Measurements from ENCODE around the gene CCDC120.

Gene CCDC120, protein sequence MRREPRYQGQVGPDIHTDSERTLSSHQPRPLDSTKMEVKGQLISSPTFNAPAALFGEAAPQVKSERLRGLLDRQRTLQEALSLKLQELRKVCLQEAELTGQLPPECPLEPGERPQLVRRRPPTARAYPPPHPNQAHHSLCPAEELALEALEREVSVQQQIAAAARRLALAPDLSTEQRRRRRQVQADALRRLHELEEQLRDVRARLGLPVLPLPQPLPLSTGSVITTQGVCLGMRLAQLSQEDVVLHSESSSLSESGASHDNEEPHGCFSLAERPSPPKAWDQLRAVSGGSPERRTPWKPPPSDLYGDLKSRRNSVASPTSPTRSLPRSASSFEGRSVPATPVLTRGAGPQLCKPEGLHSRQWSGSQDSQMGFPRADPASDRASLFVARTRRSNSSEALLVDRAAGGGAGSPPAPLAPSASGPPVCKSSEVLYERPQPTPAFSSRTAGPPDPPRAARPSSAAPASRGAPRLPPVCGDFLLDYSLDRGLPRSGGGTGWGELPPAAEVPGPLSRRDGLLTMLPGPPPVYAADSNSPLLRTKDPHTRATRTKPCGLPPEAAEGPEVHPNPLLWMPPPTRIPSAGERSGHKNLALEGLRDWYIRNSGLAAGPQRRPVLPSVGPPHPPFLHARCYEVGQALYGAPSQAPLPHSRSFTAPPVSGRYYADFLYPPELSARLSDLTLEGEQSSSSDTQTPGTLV

DNA sequence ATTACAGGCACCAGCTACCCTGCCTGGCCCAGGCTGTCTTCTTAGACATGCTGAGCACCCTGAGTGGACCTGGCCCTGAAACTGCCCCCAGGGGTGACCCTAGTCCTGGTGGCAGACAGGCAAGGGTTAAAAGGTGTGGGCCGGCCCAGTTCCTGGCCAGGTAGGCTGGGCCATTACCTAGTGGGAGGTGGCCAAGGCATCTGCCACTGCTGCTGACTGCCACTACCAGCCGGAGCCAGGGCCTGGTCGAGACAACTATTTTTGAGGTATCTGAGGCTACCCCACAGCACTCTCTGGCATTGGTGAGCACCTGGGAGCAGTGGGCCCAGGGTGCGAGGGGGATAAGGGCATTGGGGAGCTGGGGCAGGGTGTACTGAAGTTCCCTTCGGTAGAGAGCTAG, at the start of gene CCDC120:
Gene CCDC120, plus strand, starts transcription at position 206 of the 400 bp plus-strand sequence. CDS start 3,043 bp downstream, outside the sequence.
- peak in 1 of 14 donors; percentile 39 for DNase-seq

DNA sequence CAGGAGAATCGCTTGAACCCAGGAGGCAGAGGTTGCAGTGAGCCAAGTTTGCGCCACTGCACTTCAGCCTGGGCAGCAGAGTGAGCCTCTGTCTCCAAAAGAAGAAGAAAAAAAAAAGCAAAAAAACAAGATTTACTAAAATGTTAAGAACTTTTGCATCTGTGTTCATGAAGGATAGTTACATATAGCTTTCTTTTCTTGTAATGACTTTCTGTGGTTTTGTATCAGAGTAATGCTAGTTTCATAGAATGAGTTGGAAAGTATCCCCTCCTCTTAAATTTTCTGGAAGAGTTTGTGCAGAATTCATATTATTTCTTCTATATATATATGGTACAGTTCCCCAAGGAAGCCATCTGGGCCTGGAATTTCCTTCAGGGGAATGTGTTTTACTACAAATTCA, 39.7 kb upstream of the CCDC120 start:
- DNase-seq, result no peak

DNA sequence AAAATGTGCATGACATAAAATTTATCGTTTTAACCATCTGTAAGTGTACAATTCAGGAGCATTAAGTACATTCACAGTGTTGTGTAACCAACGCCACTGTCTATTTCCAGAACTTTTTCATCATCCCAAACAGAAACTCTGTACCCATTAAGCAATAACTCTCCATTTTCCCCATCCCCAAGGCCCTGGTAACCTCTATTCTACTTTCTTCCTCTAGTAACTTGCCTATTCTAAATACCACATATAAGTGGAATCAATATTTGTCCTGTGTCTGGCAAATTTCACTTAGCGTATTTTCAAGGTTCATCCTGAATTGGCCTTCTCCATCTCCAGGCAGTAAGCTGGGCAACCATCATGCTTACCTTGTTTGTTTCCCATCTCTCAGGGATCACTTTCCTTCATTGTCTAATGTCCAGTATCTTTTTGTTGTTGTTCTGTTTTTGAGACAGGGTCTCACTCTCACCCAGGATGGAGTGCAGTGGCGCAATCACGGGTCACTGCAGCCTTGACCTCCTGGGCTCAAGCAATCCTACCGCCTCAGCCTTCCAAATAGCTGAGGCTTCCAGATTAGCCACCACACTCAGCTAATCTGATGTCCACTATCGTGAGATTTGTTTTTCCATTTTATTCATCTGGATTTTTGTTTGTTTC, 39.1 kb upstream of the CCDC120 start:
- no peak for DNase-seq

DNA sequence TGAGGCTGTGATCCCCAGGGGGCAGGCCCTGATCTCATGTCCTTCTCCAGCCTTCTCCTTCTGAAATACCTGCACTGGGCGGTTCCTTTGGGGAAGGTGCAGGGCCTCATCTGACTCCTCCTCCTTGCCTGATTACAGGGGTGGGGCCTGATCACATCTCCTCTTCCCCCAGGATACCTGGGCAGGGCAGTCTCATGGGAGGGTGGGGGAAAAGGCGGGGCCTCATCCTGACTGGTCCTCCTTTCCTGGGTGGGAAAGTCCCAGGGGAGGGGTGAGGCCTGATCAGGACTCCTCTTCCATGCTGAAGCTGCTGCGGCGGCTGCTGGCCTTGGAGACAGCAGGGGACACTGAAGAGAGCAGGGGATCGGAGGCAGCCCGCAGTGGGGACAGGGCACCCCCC, 28.9 kb upstream of the CCDC120 start:
- DNase-seq, result no peak

DNA sequence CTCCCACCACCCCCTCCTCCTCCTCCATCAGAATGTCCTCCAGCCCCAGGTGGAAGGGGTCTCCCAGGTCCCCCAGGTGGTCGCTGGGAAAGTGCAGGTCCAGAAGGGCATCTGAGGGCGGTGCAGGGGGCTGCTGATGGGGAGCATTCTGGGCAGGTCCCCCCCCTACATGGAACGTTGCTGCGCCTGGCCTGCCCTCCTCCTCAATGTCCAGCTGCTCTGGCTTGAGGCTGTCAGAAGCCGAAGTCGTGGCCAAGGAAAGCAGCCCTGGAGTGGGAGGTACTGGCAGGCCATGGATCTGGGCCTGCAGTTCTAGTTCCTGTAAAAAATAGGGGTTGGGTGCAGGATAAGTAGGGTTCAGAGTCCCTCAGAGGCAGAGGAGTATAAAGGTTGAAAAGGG, 28.5 kb upstream of the CCDC120 start:
- no peak for DNase-seq

DNA sequence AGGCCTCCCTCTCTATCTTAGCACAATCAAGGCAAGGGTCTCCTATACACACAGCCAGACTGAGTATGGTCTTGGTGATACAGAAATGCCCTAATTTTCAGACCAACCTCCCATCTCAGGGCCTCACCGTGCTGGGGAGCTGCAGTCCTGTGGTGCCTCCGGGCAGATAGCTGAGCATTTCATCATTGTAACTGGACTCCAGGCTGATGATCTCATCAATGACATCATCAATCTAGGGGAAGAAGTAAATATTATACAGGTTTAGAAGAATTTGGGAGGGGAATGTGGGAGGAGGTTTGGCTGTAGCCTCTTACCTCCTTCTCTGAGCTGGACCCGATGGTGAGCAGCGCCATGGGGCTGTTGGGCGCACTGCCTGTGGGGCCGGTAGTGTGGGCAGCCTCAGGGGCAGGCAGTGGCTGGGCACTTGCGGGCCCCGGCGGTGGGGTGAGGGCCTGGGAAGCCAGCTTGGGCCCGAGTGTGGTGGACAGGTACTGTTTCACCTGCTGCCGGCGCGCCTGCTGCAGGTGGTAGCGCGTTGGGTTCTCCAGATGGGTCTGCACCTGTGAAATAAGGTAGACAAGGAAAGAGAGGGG, 20.8 kb upstream of the CCDC120 start:
- DNase-seq, result no peak

DNA sequence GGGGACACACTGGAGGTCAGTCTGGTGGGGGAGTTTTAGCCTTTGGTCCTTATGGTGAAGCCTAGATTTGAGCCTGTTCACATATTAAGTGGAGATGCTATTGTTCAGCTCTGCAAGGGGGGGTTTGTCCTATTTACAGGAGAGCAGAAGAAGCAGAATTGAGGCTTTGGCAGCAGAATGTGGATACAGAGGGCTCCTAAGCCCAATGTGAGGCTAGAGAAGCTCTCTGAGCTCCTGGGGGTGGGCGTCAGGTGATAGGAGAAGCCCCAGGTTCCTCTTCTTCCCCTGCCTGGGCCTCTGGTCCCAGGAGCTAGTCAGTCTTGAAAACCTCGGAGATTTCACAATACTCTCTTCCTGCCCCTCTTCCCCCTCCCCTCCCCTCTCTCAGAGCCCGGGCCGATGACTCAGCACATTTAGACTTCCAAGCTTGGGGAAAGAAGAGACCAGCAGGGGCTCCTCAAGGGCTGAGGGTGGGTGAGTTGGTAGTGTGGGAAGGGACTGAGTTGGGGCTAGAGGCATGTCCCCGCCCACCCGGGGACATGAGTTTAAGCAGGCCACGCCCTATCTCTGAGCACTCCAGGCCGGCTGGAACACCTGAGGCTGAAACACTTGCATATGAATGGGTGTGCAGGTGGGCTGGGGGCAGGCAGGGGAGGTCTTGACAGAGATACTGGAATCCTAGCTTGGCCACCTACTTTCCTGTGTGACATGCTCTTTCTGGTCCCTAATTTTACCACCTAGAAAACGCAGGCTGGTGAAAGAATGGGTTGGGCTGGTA, 19.0 kb upstream of the CCDC120 start:
- DNase-seq, result peak in 12 of 14 donors; percentile 5 to 68 (median 38)

DNA sequence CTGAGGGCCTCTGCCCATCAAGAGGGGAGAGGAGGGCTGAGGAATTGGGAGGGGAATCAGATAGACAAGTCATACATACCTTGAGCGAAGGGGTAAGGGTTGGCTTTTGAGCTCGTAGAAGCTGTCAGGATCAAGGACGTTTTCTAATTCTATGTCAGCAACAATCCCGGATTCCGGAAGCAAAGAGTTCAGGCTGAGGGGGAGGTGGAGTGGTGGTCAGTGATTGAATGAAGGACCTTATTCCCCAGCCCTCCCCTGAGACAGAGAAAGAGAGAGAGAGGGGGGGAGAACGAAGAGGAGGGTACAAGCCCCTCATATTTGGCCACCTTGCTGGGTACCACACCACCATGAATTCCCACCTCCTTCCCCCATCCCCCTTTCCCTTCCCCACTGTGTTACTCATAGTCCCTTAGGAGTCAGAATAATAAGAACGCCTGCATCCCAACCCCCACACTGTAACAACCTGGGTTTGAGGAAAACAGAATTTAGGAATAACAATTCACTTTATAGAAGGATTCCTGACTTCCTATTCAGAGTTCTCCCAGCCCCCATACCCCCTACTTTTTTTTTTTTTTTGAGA, 18.3 kb upstream of the CCDC120 start:
- DNase-seq, result no peak

DNA sequence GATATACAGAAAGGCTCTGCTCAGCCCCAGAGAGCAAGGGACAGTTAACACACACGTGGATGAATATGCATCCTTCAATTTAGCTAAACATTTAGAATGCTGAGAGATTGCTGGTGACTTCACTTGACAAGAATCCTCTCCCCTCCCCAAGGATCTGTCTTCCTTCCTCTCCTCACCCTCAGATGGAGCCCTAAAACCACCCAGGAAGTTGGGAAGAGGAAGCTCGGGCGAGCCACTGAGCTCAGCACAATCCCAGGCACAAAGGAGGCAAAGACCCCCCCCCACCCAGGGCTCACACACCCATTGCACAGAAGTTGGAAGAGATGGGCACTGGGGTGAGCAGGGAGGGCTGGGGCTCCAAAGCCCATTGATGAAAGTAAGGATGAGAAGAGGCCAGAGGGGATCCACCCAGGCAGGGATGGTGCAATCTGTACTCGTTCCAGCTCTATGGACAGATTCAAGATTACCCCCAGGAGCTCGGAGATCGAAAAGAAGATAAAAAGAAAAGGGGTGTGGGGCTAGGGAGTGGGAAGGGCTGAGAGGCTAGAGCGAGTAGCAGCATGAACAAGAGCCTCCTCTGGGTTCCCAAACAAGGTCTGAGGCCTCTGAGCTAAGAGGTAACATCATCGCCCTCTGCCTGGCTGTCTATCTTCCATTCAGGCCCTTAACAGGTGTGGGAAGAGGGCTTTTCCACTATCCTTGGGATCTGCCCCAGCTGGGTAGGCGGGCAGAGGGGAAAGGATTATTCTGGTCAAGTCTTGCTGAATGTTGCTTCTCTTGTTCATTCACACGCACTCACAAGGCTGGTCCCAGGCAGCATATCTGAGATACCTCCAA, 16.8 kb upstream of the CCDC120 start:
- DNase-seq, result peak in 2 of 14 donors; percentile 13 to 24

DNA sequence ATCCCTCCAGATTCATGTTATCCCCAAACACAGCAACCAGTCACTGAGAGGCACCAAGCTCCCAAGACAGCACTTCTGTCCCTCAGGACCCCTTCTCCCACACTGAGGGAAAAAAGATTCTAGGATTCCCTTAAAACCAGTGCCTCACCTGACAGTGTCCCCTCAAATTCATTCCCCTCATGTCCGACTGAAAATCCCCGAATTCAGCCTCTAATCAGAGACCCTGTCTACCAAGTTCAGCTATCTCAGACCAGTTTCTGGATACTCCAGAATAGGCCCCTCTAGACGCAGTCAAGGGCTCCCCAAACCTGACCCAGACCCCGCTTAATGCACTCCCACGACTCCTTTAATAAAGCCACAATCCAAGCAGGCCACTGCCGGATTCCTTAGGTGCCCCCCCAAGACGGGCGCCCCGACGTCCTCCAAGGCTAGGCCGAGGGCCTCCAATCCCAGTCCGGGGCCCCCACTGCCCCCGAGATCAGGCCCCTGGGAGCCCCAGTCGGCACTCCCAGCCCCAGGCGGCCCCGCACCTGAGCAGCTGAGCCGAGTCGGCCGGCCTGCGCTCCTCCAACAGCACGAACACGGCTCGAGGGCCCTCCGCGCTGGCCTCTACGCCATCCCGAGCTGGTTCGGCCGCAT, 16.1 kb upstream of the CCDC120 start:
- peak in 5 of 14 donors; percentile 8 to 48 (median 30) for DNase-seq

DNA sequence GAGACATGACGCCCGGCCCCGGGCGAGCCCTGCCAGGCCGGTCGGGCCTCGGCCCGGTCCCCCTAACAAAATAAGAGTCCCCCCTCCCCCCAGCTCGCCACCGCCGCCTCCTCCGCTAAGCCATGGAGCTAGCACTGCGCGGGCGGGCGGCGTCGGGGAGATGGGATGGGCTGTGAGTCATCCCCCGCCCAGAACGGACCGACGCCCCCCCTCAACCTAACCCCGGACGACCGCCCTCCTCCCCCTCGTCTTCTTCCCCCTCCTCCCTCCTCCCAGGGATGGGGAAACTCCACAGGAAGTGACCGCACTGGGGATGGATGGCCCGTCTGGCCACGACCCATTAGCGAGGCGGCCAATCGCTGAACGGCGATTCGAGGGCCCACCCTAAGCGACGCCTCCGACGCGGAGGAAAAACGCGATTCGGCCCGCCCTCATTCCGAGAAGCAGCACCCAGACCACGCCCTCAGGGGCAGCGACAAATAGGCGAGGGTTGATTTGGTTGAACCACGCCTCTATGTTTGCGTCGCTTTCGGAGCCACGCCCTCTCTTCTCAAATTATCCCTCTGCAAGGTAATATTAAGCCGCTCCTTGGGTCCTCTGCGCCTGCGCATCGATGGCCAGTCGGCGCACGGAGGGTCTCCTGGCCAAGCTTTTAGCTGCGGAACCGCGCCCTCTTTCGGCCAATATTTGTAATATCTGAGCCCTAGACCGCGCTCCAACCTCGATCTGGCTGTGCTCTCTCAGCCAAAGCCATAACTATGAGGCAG, 15.4 kb upstream of the CCDC120 start, which contains the start of gene TFE3:
Gene TFE3, minus strand, starts transcription at position 138 of the 767 bp plus-strand sequence. Its CDS starts 131 bp downstream, at position 7.
- peak; percentile 48 to 97 (median 88) for DNase-seq

DNA sequence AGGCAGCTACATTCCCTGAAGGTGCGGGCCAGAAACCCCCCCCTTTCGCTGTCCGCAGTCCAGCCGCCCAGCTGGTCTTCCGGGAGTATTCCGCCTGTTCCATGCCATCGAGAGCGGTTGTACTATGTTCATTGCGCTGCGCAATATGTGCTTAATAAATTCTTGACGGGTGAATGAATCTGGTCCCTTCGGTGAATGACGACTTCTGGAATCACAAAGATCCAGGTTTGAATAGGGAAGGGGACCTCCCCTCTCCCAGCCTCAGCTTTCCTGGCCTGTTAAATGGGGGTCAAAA, 14.9 kb upstream of the CCDC120 start:
- no peak for DNase-seq

DNA sequence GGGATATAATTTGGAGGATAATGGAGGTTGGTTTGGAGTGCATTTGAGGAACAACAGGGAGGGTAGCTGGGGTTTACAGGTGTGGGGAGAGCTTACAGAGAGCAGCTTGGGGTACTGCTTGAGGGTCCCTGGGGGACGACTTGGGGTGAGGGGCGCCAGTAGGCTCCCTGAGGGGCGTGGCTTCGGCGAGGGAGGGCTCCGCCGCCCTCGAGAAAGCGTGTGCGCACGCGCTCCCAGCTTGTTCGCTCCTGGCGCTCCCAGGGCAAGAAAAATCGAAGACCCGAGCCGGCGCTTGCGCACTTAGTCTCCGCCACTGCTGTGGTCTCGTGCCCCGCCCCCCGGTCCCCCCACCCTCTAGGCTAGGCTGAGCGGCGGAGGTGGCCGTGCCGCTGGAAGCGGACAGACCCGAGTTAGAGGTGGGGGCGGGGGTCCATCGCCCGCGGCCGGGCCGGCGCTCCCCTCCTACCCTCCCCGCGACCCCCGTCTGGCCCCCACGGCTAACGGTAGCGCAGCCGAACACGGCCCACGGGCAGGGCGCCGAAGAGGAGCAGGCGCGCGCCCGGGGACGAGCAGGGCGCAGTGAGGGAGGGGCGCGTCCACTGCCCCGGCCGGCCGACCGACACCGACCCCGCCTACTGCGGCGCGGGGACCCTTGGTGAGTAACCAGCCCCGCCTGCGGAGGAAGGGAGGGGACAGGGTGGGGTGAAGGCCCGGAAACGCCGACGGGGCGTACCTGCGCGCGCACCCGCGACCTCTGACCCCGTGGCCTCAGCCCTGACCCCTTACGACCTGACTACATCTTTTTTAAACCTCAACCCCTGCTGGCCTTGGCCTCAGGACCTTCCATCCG, 5.4 kb upstream of the CCDC120 start:
- DNase-seq, result peak in 5 of 14 donors; percentile 2 to 22 (median 9)

DNA sequence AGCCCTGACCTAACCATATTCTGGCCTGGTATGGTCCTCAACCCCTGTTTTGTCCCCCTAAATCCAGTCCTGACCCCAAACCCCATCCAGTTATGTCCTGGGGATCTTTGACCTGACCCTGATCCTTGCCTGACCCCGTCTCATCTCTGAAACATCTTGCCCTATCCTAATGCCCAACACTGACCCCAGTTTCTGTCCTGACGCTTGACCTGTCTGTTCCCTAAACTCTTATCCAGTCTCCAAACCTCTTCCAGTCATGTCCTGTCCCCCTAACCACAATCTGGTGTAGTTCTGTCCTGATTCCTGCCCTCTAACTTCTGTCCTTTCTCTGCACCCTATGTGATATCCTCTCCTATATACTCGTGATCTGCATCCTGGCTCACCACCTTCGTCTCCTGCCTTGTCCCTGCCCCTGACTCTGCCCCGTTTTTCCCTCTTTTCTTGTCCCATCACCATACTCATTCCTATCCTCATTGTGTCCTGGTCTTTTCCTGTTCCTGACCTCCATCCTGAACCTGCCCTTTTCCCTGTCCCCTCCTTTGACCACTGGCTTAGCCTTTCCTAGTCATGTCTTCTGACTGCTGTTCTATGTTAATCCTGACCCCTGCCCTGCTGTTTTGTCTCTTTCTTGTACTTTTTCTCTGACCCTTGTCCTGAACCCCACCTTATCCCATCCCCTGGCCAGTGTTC, 4.6 kb upstream of the CCDC120 start:
- DNase-seq, result no peak

DNA sequence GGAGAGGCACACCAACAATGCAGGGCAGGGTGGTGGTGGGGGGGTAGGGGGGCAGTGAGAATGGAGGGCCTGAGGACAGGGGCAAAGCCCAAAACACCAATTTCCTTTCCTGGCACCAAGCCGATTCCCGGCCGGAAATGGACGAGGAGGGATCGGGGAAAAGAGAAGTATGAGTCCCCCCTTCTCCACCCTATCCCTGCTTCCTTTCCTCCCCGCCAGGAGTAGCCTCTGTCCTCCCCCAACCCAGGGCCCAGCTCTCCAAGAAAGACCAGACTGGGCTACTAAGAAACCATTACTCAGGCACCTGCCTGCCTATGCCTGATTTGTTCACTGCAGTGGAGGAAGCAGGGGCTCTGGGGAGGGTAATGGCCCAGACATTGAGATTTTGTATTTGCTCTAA, 402 bp downstream of the CCDC120 start:
- DNase-seq, result peak in 1 of 14 donors; percentile 17

DNA sequence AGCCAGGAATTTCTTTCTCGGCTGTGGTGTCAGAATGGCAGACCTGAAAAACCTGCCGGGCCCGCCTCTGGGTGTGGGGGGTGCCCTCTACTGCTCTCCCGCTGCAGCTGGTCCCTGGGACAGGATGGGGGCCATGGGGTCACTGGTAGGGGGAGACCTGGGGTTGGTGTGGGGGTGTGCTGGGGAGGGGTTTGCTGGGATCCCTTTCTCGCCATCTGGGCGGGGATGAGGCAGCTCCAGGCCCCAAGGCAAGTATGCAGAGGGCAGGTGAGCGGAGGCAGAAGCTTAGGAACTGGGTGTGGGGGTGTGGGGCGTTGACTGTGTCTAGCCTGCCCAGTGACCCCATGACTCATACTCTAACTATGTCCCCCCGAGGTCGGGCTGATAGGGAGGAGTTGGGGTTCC, 884 bp downstream of the CCDC120 start:
- DNase-seq, result peak in 1 of 14 donors; percentile 1

DNA sequence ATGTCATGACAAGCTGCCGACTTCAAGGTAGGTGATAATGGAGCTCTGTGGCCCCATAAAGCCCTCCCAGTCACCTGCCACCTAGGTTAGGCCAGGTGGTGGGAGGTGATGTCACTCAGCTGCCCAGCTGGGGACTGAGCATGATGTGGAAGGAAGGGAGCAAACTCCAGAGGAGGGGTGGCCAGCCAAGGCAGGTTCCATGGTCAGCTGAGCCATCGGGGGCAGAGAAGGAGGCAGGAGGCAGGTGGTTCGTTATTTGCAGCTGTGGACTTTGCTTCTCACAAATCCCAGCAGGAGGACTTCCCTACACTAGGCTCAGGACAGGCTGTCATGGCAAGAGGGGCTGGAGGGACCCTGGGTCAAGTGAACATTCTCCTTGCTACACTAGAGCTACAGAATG, 2.1 kb downstream of the CCDC120 start:
- DNase-seq, result no peak

DNA sequence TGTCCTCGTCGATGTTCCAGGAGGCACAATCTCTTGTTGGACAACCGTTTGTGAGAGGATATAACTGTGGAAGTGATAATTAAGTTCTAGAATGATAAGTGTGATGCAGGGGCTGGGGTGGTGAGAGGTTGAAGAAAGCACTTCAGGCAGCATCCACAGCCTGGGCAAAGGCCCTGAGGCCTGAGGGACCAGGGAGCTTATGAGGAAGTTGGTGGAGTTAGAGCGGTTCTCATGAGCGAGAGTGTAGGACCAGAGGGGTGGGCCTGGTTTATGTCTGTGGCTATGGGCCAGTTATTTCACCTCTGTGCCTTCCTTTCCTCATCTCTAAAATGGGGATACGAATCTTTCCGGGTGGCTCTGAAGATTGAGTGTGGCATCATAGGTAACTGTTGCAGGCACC, 2.7 kb downstream of the CCDC120 start:
- no peak for DNase-seq

Data from C1 segment of cervical spinal cord (tissue), 14 donors.